ENCODE data around the gene SEMA3E. TPM values are rescaled to one million over a fixed set of nuclear protein-coding genes. Genes with fewer than 3 reads are reported as not detected.

Gene SEMA3E
- total and polyA plus RNA-seq, 10 of the 15 experiments (the other 5 are each of a cell fraction or from before 2014, with no cell fraction given) = 0.08 to 2.0 (median 0.82) TPM

GRCh38 chr7:83643012-83643411 is 5.9 kb downstream of the SEMA3E start:
- SMC1A ChIA-PET (ENCODE audit: uncharacterized antibody, unreplicated experiment) = interaction anchor here (0.6 kb wide), 1 partner anchor 37 kb away, joined by 3 read pairs; no protein-coding TSS in a partner anchor
- no peak for TF ChIP-seq FOXM1 (IDR thresholded peaks at IDR 0.05; ENCODE audit: low read depth, low read length)
- TF ChIP-seq NFXL1 (IDR thresholded peaks at IDR 0.05; ENCODE audit: borderline replicate concordance) = no peak
- TF ChIP-seq MXI1 (IDR thresholded peaks at IDR 0.05; ENCODE audit: low read depth, low read length) = no peak
- no peak for TF ChIP-seq EGR1 (IDR thresholded peaks at IDR 0.05; ENCODE audit: borderline replicate concordance in 1 of 2, low read depth in 2 of 2, low read length in 2 of 2)
- TF ChIP-seq STAT1 (conservative IDR thresholded peaks at IDR 0.05) = no peak
- TF ChIP-seq NR2C2 (IDR thresholded peaks at IDR 0.05; ENCODE audit: borderline replicate concordance, control insufficient read depth, insufficient read length, low read depth) = no peak
- no peak for TF ChIP-seq TARDBP (IDR thresholded peaks at IDR 0.05; ENCODE audit: borderline replicate concordance)
- TF ChIP-seq RELA (IDR thresholded peaks at IDR 0.05; ENCODE audit: borderline replicate concordance, partially characterized antibody) = no peak
- TF ChIP-seq NFYB (IDR thresholded peaks at IDR 0.05; ENCODE audit: insufficient read depth, low read depth, low read length) = no peak
- TF ChIP-seq CHD2 (IDR thresholded peaks at IDR 0.05; ENCODE audit: borderline replicate concordance, low read depth, low read length) = no peak
- TF ChIP-seq, protein P1, sequence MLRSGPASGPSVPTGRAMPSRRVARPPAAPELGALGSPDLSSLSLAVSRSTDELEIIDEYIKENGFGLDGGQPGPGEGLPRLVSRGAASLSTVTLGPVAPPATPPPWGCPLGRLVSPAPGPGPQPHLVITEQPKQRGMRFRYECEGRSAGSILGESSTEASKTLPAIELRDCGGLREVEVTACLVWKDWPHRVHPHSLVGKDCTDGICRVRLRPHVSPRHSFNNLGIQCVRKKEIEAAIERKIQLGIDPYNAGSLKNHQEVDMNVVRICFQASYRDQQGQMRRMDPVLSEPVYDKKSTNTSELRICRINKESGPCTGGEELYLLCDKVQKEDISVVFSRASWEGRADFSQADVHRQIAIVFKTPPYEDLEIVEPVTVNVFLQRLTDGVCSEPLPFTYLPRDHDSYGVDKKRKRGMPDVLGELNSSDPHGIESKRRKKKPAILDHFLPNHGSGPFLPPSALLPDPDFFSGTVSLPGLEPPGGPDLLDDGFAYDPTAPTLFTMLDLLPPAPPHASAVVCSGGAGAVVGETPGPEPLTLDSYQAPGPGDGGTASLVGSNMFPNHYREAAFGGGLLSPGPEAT (IDR thresholded peaks at IDR 0.05; ENCODE audit: low read depth) = no peak

More at GRCh38 chr7:83643012-83643411, 5.9 kb downstream of the SEMA3E start:
- no TSS peak for BruUV-seq (replicated peaks)
- in situ Hi-C loops (cut with MboI) = no loop called here
- Histone ChIP-seq H4K20me1 (ENCODE audit: control insufficient read depth, insufficient read depth) (no peaks in the 10 kb centered on the region), H3K4me1 (ENCODE audit: control insufficient read depth, insufficient read depth, low read length) (no peaks in the 10 kb centered on the region), H3K9ac (ENCODE audit: control insufficient read depth, insufficient read depth, low read length) (no peak overlapping the region), H3K36me3 (ENCODE audit: control insufficient read depth in 2 of 2, insufficient read depth in 2 of 2, low read length in 1 of 2) (no peaks in the 10 kb centered on the region), H3K4me3 (no peak overlapping the region), H3K79me2 (ENCODE audit: control insufficient read depth, insufficient read depth, low read length) (no peaks in the 10 kb centered on the region), H3K27me3 (replicated peaks in 1 of 2; ENCODE audit: control insufficient read depth in 2 of 2, insufficient read depth in 2 of 2, low read length in 1 of 2) (no peaks in the 10 kb centered on the region; a peak in 1 of 4 replicates), H2AFZ (ENCODE audit: control insufficient read depth, low read depth, low read length) (no peak overlapping the region), H3K9me3 (replicated peaks; ENCODE audit: control insufficient read depth, insufficient read depth, low read length) (no peaks in the 10 kb centered on the region), H3K27ac (ENCODE audit: control insufficient read depth, insufficient read depth) (no peak overlapping the region), H3K4me2 (ENCODE audit: control insufficient read depth, insufficient read depth) (no peak overlapping the region)
- ChIA-PET POLR2A (no interaction called here), RAD21 (ENCODE audit: unreplicated experiment) (no interaction called here), CTCF (interaction anchor here (1.3 kb wide), 1 partner anchor 293 kb away, joined by 4 read pairs; no protein-coding TSS in a partner anchor)
- FAIRE-seq (no peak), ATAC-seq (no peak), DNase-seq (ENCODE audit: low read depth, low spot score) (no peak)
- intact Hi-C loops (cut with micrococcal nuclease; ENCODE audit: unreplicated experiment) = no loop called here

All from GM12878 (cell line).